Loucy (cell line): ENCODE results near the gene CENPP.

Experiments used
- EZH2phosphoT487 ChIP-seq: fragments of 200-600 bp; IDR thresholded peaks from 2 replicates; pipeline ENCODE4 v1.6.1; 2018; ENCODE audit warnings: antibody characterized with exemption, mild to moderate bottlenecking, moderate library complexity, borderline replicate concordance
- TF ChIP-seq, protein P1 (sequence below): fragments of 200-600 bp; sonication (generic); conservative IDR thresholded peaks from 2 replicates; pipeline ENCODE4 v1.5.1; 2014; ENCODE audit warnings: mild to moderate bottlenecking, antibody characterized with exemption, low read length

DNA sequence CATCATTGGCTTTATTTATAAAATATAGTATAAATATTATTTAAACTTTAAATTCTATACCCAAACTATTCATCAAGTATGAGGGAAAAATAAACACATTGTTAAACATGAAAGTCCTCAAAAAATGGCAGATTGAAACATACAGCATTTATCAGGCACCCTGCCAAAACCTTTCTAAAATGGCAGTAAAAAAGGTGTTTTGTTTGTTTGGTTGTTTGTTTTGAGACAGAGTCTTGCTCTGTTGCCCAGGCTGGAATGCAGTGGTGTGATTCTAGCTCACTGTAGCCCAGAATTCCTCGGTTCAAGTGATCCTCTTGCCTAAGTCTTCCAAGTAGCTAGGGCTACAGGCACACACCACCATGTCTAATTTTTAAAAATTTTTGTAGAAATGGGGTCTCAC is 270.2 kb downstream of the CENPP start:
- TF ChIP-seq, protein P1, sequence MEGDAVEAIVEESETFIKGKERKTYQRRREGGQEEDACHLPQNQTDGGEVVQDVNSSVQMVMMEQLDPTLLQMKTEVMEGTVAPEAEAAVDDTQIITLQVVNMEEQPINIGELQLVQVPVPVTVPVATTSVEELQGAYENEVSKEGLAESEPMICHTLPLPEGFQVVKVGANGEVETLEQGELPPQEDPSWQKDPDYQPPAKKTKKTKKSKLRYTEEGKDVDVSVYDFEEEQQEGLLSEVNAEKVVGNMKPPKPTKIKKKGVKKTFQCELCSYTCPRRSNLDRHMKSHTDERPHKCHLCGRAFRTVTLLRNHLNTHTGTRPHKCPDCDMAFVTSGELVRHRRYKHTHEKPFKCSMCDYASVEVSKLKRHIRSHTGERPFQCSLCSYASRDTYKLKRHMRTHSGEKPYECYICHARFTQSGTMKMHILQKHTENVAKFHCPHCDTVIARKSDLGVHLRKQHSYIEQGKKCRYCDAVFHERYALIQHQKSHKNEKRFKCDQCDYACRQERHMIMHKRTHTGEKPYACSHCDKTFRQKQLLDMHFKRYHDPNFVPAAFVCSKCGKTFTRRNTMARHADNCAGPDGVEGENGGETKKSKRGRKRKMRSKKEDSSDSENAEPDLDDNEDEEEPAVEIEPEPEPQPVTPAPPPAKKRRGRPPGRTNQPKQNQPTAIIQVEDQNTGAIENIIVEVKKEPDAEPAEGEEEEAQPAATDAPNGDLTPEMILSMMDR = no peak
- TF ChIP-seq EZH2phosphoT487 = no peak
